Trophoblast cell (in vitro differentiated cells and primary cell): Measurements from ENCODE around the gene CADM1.

Source experiments
- DNase-seq, 2 donors: peaks; one replicate each; pipeline ENCODE4 v3.0.0-alpha.2; 2016
- H2AFZ ChIP-seq: 2 replicates; pipeline ENCODE4 v1.6.1; 2013; ENCODE audit warnings: low read length, moderate library complexity, mild to moderate bottlenecking; ENCODE audit not compliant: insufficient read depth, poor library complexity
- H2AK5ac ChIP-seq: 2 replicates; pipeline ENCODE4 v1.6.1; 2013; ENCODE audit warnings: mild to moderate bottlenecking, low read length
- H2BK120ac ChIP-seq: 2 replicates; pipeline ENCODE4 v1.6.1; 2013; ENCODE audit warnings: low read length, mild to moderate bottlenecking, moderate library complexity; ENCODE audit not compliant: insufficient read depth, poor library complexity
- H2BK12ac ChIP-seq: 2 replicates; pipeline ENCODE4 v1.6.1; 2013; ENCODE audit warnings: mild to moderate bottlenecking, low read length, moderate library complexity
- H2BK5ac ChIP-seq: 2 replicates; pipeline ENCODE4 v1.6.1; 2013; ENCODE audit warnings: low read length, low read depth, moderate library complexity, mild to moderate bottlenecking; ENCODE audit not compliant: poor library complexity
- H3K14ac ChIP-seq: 2 replicates; pipeline ENCODE4 v1.6.1; 2013; ENCODE audit warnings: mild to moderate bottlenecking, low read length
- H3K18ac ChIP-seq: 2 replicates; pipeline ENCODE4 v1.6.1; 2013; ENCODE audit warnings: mild to moderate bottlenecking, low read length
- H3K23ac ChIP-seq: 2 replicates; pipeline ENCODE4 v1.6.1; 2013; ENCODE audit warnings: low read length
- H3K27ac ChIP-seq: 2 replicates; pipeline ENCODE4 v1.5.1; 2013; ENCODE audit warnings: low read depth, mild to moderate bottlenecking, inconsistent platforms, low read length, moderate library complexity
- H3K27me3 ChIP-seq: 2 replicates; pipeline ENCODE4 v1.6.1; 2013; ENCODE audit warnings: inconsistent platforms, mild to moderate bottlenecking, low read length, moderate library complexity; ENCODE audit not compliant: insufficient read depth
- H3K36me3 ChIP-seq, 2 experiments: 1 replicate in 1 of 2; 2 replicates in 1 of 2; pipeline ENCODE4 v1.6.1; 2013; ENCODE audit warnings: low read length in 2 of 2, mild to moderate bottlenecking in 2 of 2, moderate library complexity in 1 of 2; ENCODE audit not compliant: insufficient read depth in 2 of 2, control insufficient read depth in 1 of 2
- H3K4ac ChIP-seq: 2 replicates; pipeline ENCODE4 v1.6.1; 2013; ENCODE audit warnings: low read depth, mild to moderate bottlenecking, low read length, moderate library complexity
- H3K4me1 ChIP-seq, 2 experiments: 1 replicate in 1 of 2; 2 replicates in 1 of 2; pipeline ENCODE4 v1.6.1; 2013; ENCODE audit warnings: low read length in 2 of 2, mild to moderate bottlenecking in 2 of 2, moderate library complexity in 1 of 2; ENCODE audit not compliant: insufficient read depth in 2 of 2, control insufficient read depth in 1 of 2
- H3K4me2 ChIP-seq: 2 replicates; pipeline ENCODE4 v1.6.1; 2013; ENCODE audit warnings: inconsistent platforms, mild to moderate bottlenecking, low read length, moderate library complexity
- H3K4me3 ChIP-seq: 2 replicates; pipeline ENCODE4 v1.5.1; 2013; ENCODE audit warnings: mild to moderate bottlenecking, low read depth, low read length, inconsistent platforms
- H3K79me1 ChIP-seq: one replicate; pipeline ENCODE4 v1.6.1; 2013; ENCODE audit warnings: low read length
- H3K79me2 ChIP-seq: 2 replicates; pipeline ENCODE4 v1.6.1; 2013; ENCODE audit warnings: low read length, mild to moderate bottlenecking; ENCODE audit not compliant: control insufficient read depth, insufficient read depth, poor library complexity
- H3K9ac ChIP-seq: 2 replicates; pipeline ENCODE4 v1.6.1; 2013; ENCODE audit warnings: mild to moderate bottlenecking, low read length
- H3K9me3 ChIP-seq: 2 replicates; pipeline ENCODE4 v1.6.1; 2013; ENCODE audit warnings: low read depth, mild to moderate bottlenecking, control low read depth, inconsistent platforms, low read length; ENCODE audit not compliant: insufficient read depth
- H4K12ac ChIP-seq: 2 replicates; pipeline ENCODE4 v1.6.1; 2013; ENCODE audit warnings: low read depth, mild to moderate bottlenecking, low read length, moderate library complexity
- H4K8ac ChIP-seq: 2 replicates; pipeline ENCODE4 v1.6.1; 2013; ENCODE audit warnings: low read depth, mild to moderate bottlenecking, low read length, moderate library complexity
- H4K91ac ChIP-seq: one replicate; pipeline ENCODE4 v1.6.1; 2013; ENCODE audit warnings: low read depth, mild to moderate bottlenecking, low read length, moderate library complexity
- WGBS: extraction: QIAGEN DNeasy Blood & Tissue Kit; methylation state at CpG from one replicate; pipeline ENCODE4 v1.1.7; 2013; ENCODE audit warnings: missing lambda C conversion rate; ENCODE audit not compliant: insufficient read length, insufficient coverage; ENCODE audit errors: extremely low coverage; 5-methylcytosine and 5-hydroxymethylcytosine counted together

The CADM1 gene

DNA sequence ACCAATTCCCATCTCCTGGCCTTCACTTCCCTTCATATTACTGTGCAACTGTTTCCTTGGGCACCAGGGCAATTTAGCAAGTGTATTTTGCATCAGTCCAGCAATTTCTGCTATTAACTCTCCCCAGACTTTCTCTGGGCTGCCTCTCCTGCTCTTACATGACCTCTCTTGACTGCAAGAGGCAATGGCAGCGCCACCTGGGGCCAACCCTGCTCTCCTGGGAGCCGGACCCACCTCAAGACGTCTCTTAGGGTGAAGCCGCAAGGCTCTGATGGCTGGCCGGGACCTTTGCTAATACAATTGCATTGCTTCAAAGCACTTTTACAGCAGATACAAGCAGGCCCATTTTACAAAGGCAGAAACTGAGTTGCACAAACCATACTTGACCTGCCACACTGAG, 360.2 kb downstream of the CADM1 start:
- H3K4me1 ChIP-seq: no peaks in the 10 kb centered on the region
- no peak overlapping the region for H2BK120ac ChIP-seq
- no peaks in the 10 kb centered on the region for H3K36me3 ChIP-seq
- H2BK12ac ChIP-seq: no peak overlapping the region
- no peak overlapping the region for H3K18ac ChIP-seq
- no peak overlapping the region for H4K91ac ChIP-seq
- H2AFZ ChIP-seq: no peak overlapping the region
- no peak overlapping the region for H3K4me3 ChIP-seq
- no peak overlapping the region for H2BK5ac ChIP-seq
- H3K79me2 ChIP-seq: no peaks in the 10 kb centered on the region
- no peak overlapping the region for H3K23ac ChIP-seq
- no peaks in the 10 kb centered on the region for H3K79me1 ChIP-seq
- no peak overlapping the region for H4K8ac ChIP-seq
- DNase-seq: no peak
- H3K27ac ChIP-seq: no peak overlapping the region
- no peak overlapping the region for H2AK5ac ChIP-seq
- no peak overlapping the region for H3K9ac ChIP-seq
- WGBS: no CpG with 5 or more reads among the region's 5 CpGs
- H3K9me3 ChIP-seq: peaks cover 11% of the 10 kb centered on the region
- H3K4me2 ChIP-seq: no peak overlapping the region
- no peaks in the 10 kb centered on the region for H3K27me3 ChIP-seq
- H3K14ac ChIP-seq: no peak overlapping the region
- no peak overlapping the region for H3K4ac ChIP-seq
- H4K12ac ChIP-seq: no peak overlapping the region

DNA sequence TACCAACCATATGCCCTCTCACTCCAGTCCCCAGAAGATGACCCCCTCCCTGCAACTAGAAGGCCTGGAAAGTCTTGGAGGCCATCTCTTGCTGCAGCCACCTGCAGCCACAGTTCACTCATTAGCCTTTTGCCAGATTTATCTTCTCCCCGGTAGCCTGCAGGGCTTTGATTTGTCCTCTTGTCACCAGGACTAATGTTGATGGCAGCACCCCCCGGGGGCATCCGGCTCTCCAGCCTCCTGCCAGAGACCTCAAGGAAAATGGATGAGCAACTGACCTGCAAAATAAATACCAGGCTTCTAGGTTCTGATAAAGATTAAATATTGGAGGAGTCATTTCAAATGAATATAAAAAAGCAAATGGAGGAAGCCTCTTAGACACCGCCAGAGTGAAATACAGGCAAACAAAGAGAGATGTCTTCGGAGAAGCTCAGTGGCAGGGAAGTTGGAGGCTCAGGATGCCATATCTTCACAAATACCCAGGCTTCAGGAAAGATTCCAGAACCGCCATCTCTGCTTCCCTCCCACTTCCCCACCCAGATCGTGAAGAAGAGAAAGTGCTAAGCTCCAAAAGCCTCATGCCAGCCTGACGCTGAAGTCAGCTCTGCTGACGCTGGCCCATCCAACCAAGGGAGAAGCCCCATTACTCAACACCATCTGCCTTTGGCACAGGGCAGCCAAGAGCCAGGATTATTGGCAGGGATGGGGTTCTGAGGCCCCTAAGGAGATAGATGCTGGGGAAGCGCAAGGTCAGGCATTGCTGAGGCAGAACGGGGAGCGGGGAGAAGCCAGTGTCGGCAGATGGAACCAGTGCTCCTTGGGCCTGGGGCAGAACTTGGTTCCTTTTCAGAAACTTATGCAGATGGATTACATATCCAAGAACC, 362.7 kb downstream of the CADM1 start:
- no peak overlapping the region for H3K4me3 ChIP-seq
- H3K9me3 ChIP-seq: peaks cover 2% of the 10 kb centered on the region
- no peak overlapping the region for H3K18ac ChIP-seq
- H4K91ac ChIP-seq: no peak overlapping the region
- no peak overlapping the region for H3K27ac ChIP-seq
- no peak overlapping the region for H3K14ac ChIP-seq
- no peak overlapping the region for H4K12ac ChIP-seq
- H3K4me1 ChIP-seq: no peaks in the 10 kb centered on the region
- no peak for DNase-seq
- no peak overlapping the region for H2BK5ac ChIP-seq
- no peaks in the 10 kb centered on the region for H3K36me3 ChIP-seq
- WGBS: no CpG with 5 or more reads among the region's 13 CpGs
- no peak overlapping the region for H2BK12ac ChIP-seq
- H3K4me2 ChIP-seq: no peak overlapping the region
- no peak overlapping the region for H2BK120ac ChIP-seq
- no peak overlapping the region for H3K9ac ChIP-seq
- no peak overlapping the region for H3K4ac ChIP-seq
- H3K79me2 ChIP-seq: no peaks in the 10 kb centered on the region
- H3K27me3 ChIP-seq: no peaks in the 10 kb centered on the region
- no peak overlapping the region for H3K23ac ChIP-seq
- no peak overlapping the region for H4K8ac ChIP-seq
- no peak overlapping the region for H2AK5ac ChIP-seq
- H3K79me1 ChIP-seq: no peaks in the 10 kb centered on the region
- H2AFZ ChIP-seq: no peak overlapping the region

DNA sequence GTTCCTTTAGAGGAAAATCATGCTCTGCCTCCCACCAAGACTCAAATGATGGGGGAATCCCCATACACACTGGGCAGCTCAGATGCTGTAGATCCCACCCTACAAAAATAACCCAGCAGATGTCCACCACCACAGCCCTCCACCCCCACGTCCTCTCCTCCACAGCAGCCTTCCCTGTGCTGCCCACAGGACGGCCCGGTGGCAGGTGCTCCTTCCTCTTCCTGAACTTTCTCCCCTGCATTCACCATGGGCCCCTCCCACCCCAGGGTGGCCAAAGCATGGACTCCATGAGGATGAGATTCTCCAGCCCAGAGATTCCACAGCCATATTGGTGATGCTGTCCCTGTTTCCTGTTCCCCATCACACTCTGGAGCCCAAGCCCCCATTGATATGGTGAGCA, 368.3 kb downstream of the CADM1 start:
- no peak overlapping the region for H3K18ac ChIP-seq
- H3K23ac ChIP-seq: no peak overlapping the region
- no peak overlapping the region for H2BK5ac ChIP-seq
- no peaks in the 10 kb centered on the region for H3K9me3 ChIP-seq
- no peak overlapping the region for H3K27ac ChIP-seq
- WGBS: no CpG with 5 or more reads among the region's 3 CpGs
- H2AK5ac ChIP-seq: no peak overlapping the region
- H3K4me2 ChIP-seq: no peak overlapping the region
- no peak overlapping the region for H4K12ac ChIP-seq
- H2BK12ac ChIP-seq: no peak overlapping the region
- H3K4me1 ChIP-seq: no peaks in the 10 kb centered on the region
- no peak overlapping the region for H3K14ac ChIP-seq
- no peaks in the 10 kb centered on the region for H3K79me2 ChIP-seq
- H4K91ac ChIP-seq: no peak overlapping the region
- no peak for DNase-seq
- no peaks in the 10 kb centered on the region for H3K27me3 ChIP-seq
- H2BK120ac ChIP-seq: no peak overlapping the region
- H3K79me1 ChIP-seq: no peaks in the 10 kb centered on the region
- no peak overlapping the region for H3K9ac ChIP-seq
- H2AFZ ChIP-seq: no peak overlapping the region
- H3K4ac ChIP-seq: no peak overlapping the region
- H3K36me3 ChIP-seq: no peaks in the 10 kb centered on the region
- H3K4me3 ChIP-seq: no peak overlapping the region
- no peak overlapping the region for H4K8ac ChIP-seq

DNA sequence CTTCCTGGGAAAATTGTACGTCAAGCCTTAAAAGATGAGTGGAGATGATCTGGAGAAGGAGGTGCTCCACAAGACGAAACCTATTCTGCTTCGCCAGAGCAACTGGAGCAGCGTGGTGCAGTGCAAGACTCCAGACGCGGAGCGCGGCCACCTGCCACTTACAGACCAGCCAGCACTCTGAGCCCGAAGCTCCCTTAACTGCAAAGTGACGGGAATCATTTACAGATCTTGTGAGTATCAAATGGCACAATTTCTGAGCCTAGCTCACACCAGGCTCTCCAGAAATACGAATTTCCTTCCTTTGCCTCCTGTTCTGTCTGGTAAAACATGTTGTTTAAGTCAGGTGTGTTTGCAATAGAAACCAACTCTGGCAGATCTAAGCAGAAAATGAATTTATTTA, 369.3 kb downstream of the CADM1 start:
- H3K14ac ChIP-seq: no peak overlapping the region
- H4K91ac ChIP-seq: no peak overlapping the region
- no peaks in the 10 kb centered on the region for H3K79me2 ChIP-seq
- H3K27ac ChIP-seq: no peak overlapping the region
- DNase-seq: no peak
- H4K12ac ChIP-seq: no peak overlapping the region
- H2BK120ac ChIP-seq: no peak overlapping the region
- no peak overlapping the region for H3K9ac ChIP-seq
- no peaks in the 10 kb centered on the region for H3K9me3 ChIP-seq
- no peak overlapping the region for H3K4ac ChIP-seq
- no peak overlapping the region for H3K23ac ChIP-seq
- H3K36me3 ChIP-seq: no peaks in the 10 kb centered on the region
- no peaks in the 10 kb centered on the region for H3K4me1 ChIP-seq
- WGBS: no CpG with 5 or more reads among the region's 11 CpGs
- no peaks in the 10 kb centered on the region for H3K27me3 ChIP-seq
- H2AFZ ChIP-seq: no peak overlapping the region
- no peak overlapping the region for H2BK5ac ChIP-seq
- no peak overlapping the region for H4K8ac ChIP-seq
- H3K79me1 ChIP-seq: no peaks in the 10 kb centered on the region
- H2AK5ac ChIP-seq: no peak overlapping the region
- H3K18ac ChIP-seq: no peak overlapping the region
- H3K4me3 ChIP-seq: no peak overlapping the region
- H2BK12ac ChIP-seq: no peak overlapping the region
- H3K4me2 ChIP-seq: no peak overlapping the region
